Spleen (tissue), 11 donors: ENCODE data around the gene ELFN2. TPM values are rescaled to one million over a fixed set of nuclear protein-coding genes. Genes with fewer than 3 reads are reported as not detected.

Experiments
- DNase-seq: peaks from one replicate; pipeline ENCODE4 v3.0.0-alpha.2; 2020
- H3K27ac ChIP-seq, 8 donors: fragments of 200-600 bp; sonication (generic) in 7 of 8; 1 replicate in 4 of 8; 2 replicates in 4 of 8; pipeline versions ENCODE4 v1.5.0 to v1.8.0; 2016 to 2021; ENCODE audit warnings: inconsistent platforms in 4 of 8, mild to moderate bottlenecking in 4 of 8, moderate library complexity in 1 of 8
- H3K27me3 ChIP-seq, 7 donors: fragments of 200-600 bp; sonication (generic) in 6 of 7; replicated peaks in 1 of 7; 1 replicate in 4 of 7; 2 replicates in 3 of 7; pipeline versions ENCODE4 v1.5.0 to v1.8.0; 2016 to 2021; ENCODE audit warnings: inconsistent platforms in 3 of 7, mild to moderate bottlenecking in 1 of 7
- H3K36me3 ChIP-seq, 6 donors: fragments of 200-600 bp; sonication (generic) in 5 of 6; 1 replicate in 4 of 6; 2 replicates in 2 of 6; pipeline versions ENCODE4 v1.5.0 to v1.8.0; 2016 to 2021; ENCODE audit warnings: inconsistent platforms in 2 of 6
- H3K4me1 ChIP-seq, 6 donors: fragments of 200-600 bp; sonication (generic) in 5 of 6; 1 replicate in 3 of 6; 2 replicates in 3 of 6; pipeline versions ENCODE4 v1.5.0 to v1.8.0; 2016 to 2021; ENCODE audit warnings: inconsistent platforms in 3 of 6
- H3K4me3 ChIP-seq, 8 donors: fragments of 200-600 bp; sonication (generic) in 7 of 8; 1 replicate in 4 of 8; 2 replicates in 4 of 8; pipeline versions ENCODE4 v1.5.0 to v1.8.0; 2016 to 2021; ENCODE audit warnings: inconsistent platforms in 4 of 8, mild to moderate bottlenecking in 4 of 8, moderate library complexity in 2 of 8
- H3K9me3 ChIP-seq, 8 donors: fragments of 200-600 bp; sonication (generic) in 7 of 8; 1 replicate in 4 of 8; 2 replicates in 4 of 8; pipeline versions ENCODE4 v1.5.0 to v1.8.0; 2016 to 2021; ENCODE audit warnings: inconsistent platforms in 4 of 8
- POLR2A ChIP-seq, 3 donors: fragments of 450-650 bp; IDR thresholded peaks; one replicate each; pipeline ENCODE4 v1.5.1; 2017; ENCODE audit warnings: antibody characterized with exemption in 3 of 3, mild to moderate bottlenecking in 1 of 3
- POLR2AphosphoS5 ChIP-seq, 3 donors: sonication (generic); formaldehyde crosslinking; IDR thresholded peaks; one replicate each; pipeline ENCODE4 v1.5.1; 2017; ENCODE audit warnings: antibody characterized with exemption in 3 of 3
- WGBS, 5 donors: extraction: QIAGEN DNeasy Blood & Tissue Kit in 3 of 5; methylation state at CpG; one replicate each; pipeline versions ENCODE4 v1.1.5 to v1.1.7; 2013 to 2018; 5-methylcytosine and 5-hydroxymethylcytosine counted together
- intact Hi-C: fragments of 100-400 bp; cut with DNase I; formaldehyde crosslinking; loops from one replicate; pipeline ENCODE4 v1.15.0; 2023; ENCODE audit warnings: low total_unique reads
- polyA plus RNA-seq, 3 donors: library from polyadenylated mRNA; stranded (reverse); fragments of 200-250 nt; gene quantifications; one replicate each; pipeline ENCODE4 v1.2.1, GENCODE V29; 2013
- total RNA-seq, 7 donors: library from RNA; depleted of rRNA in 3 of 7; stranded (reverse); fragments of >200 nt in 3 of 7; fragmentation: NEBNext Ultra II Directional in 4 of 7; extraction: Animal tissue kit (Norgen Biotek cat#: 25700) in 4 of 7; gene quantifications; one replicate each; pipeline versions ENCODE4 v1.1.0 to v1.2.1, GENCODE V29; 2016 to 2021
- TF ChIP-seq, protein P1 (sequence below), 11 experiments: fragments of 200-600 bp in 7 of 11; fragments of 450-650 bp in 4 of 11; sonication (generic) in 4 of 11; IDR thresholded peaks in 8 of 11; conservative IDR thresholded peaks in 3 of 11; 1 replicate in 7 of 11; 2 replicates in 4 of 11; pipeline versions ENCODE4 v1.4.0 to v1.8.0; 2016 to 2021; ENCODE audit warnings: antibody characterized with exemption in 11 of 11, inconsistent platforms in 4 of 11, mild to moderate bottlenecking in 1 of 11
- donor health status: healthy with polysubstance abuse.
- donor health status: DM: no; HTN: no; CAD: no; lungs with moderate emphysema.
- donor health status: DM: no; HTN: no; CAD: no.
- donor health status: Bipolar disorder and iron deficiency.
- donor health status: healthy.
- donor health status: DM: no; HTN: no; CAD: no.
- donor health status: DM: yes; HTN: yes; CAD: no.

Gene ELFN2
- total and polyA plus RNA-seq, 10 donors: 0.02 to 0.19 (median 0.07) TPM; not detected in 1

DNA sequence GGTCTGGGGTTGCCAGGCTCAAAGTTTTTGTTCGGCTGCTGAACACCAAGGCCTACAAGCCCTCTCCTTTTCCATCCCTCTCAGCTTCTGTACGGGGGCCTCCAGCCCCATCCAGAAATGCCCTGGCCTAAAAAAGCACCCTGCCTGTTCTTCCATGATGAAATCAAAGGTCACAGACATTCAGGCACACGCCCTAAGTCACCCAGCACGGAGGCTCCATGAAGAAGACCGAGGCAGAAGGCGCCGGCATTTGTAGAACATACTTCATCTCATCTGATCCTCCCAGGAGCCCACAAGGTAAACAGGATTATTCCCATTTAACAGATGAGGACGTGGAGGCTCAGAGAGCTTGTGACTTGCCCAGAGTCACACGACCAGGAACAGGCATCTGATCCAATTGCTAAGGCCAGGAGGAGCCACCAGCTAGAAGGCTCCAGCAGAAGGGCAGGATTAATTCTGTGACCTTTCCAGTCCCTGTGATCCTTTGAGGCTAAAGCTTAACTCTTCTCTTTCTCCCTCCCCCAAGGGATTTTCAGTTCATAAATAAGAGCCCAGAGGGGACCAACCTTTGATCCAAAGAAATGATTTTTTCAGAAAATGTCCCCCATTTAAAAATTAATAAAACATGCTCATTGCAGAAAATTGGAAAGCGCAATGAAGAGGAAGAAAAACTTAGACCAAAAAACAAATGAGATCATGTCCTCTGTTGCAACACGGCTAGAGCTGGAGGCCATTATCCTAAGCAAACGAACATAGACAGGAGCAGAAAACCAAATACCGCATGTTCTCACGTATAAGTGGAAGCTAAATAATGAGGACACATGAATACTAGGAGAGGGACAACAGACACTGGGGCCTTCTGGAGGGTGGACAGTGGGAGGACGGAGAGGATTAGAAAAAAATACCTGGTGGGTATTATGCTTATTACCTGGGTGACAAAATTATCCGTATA lies 106.3 kb downstream of the ELFN2 start:
- Histone ChIP-seq H3K4me1 (peaks cover 0 to 24% (median 15%) of the 10 kb centered on the region in 6 donors), H3K27ac (no peak overlapping the region), H3K36me3 (no peaks in the 10 kb centered on the region), H3K27me3 (peaks cover 0 to 41% (median 27%) of the 10 kb centered on the region in 7 donors), H3K9me3 (no peaks in the 10 kb centered on the region), H3K4me3 (no peak overlapping the region)
- intact Hi-C loops: no loop called here
- WGBS, 5 donors: 70 to 85% (median 74%) methylated on average over 16 of the region's 16 CpGs
- DNase-seq: no peak
- TF ChIP-seq POLR2A (IDR thresholded peaks at IDR 0.05) (no peak), POLR2AphosphoS5 (IDR thresholded peaks at IDR 0.05) (no peak)
- TF ChIP-seq, protein P1, sequence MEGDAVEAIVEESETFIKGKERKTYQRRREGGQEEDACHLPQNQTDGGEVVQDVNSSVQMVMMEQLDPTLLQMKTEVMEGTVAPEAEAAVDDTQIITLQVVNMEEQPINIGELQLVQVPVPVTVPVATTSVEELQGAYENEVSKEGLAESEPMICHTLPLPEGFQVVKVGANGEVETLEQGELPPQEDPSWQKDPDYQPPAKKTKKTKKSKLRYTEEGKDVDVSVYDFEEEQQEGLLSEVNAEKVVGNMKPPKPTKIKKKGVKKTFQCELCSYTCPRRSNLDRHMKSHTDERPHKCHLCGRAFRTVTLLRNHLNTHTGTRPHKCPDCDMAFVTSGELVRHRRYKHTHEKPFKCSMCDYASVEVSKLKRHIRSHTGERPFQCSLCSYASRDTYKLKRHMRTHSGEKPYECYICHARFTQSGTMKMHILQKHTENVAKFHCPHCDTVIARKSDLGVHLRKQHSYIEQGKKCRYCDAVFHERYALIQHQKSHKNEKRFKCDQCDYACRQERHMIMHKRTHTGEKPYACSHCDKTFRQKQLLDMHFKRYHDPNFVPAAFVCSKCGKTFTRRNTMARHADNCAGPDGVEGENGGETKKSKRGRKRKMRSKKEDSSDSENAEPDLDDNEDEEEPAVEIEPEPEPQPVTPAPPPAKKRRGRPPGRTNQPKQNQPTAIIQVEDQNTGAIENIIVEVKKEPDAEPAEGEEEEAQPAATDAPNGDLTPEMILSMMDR (IDR thresholded peaks at IDR 0.05 in 8 of 11, conservative IDR thresholded peaks at IDR 0.05 in 3 of 11): no peak

GRCh38 chr22:37319469-37319868 lies 107.8 kb downstream of the ELFN2 start:
- peaks cover 0 to 25% (median 12%) of the 10 kb centered on the region in 7 donors for H3K27me3 ChIP-seq
- intact Hi-C loops: no loop called here
- no peaks in the 10 kb centered on the region for H3K9me3 ChIP-seq
- H3K36me3 ChIP-seq: peaks cover 0 to 7% (median under 1%) of the 10 kb centered on the region in 6 donors
- H3K4me1 ChIP-seq: peaks cover 8 to 30% (median 21%) of the 10 kb centered on the region in 6 donors
- no peak for DNase-seq
- 80 to 82% (median 82%) methylated on average over 10 of the region's 10 CpGs for WGBS, 5 donors
- TF ChIP-seq POLR2AphosphoS5 (IDR thresholded peaks at IDR 0.05) (no peak), POLR2A (IDR thresholded peaks at IDR 0.05) (no peak)
- TF ChIP-seq, protein P1 (IDR thresholded peaks at IDR 0.05 in 8 of 11, conservative IDR thresholded peaks at IDR 0.05 in 3 of 11): no peak
- no peak overlapping the region for H3K4me3 ChIP-seq
- no peak overlapping the region for H3K27ac ChIP-seq

DNA sequence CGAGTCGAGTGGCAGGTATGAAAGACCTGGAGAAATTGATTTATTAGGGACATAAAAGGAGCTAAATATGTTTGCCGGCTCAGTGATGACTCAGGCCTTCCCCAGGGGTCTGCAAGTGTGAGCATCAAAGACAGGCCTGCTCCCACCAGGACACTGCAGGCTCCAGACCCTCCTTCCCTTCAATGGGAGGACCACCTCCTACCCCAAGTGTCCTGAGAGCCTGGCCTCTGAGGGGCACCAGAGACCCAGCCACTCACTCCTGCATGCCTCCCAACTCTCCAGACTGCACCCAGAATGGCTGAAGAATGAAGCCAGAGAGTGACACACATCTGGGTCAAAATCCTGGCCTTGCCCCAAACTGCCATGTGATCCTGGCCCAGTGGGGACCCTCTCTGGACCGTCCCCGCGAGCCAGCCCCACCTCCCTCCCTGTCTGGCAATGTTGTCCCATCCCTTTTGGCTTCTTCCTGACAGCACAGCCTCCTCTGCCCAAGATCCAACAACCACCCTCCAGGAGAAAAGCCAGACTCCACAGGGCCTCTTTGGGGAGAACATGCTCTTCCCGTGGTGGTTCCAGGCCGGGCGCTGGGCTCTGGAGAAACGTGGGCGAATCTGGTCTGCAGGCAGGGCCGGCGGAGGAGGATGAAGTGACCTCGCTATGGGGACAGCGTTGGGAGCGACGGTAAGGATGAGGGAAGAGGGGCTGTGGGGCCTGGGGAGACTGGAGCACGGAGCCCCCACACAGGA lies 108.7 kb downstream of the ELFN2 start:
- Histone ChIP-seq H3K4me1 (peaks cover 15 to 36% (median 28%) of the 10 kb centered on the region in 6 donors), H3K27ac (no peak overlapping the region), H3K27me3 (peaks cover 0 to 16% (median 5%) of the 10 kb centered on the region in 7 donors), H3K4me3 (no peak overlapping the region), H3K9me3 (no peaks in the 10 kb centered on the region), H3K36me3 (peaks cover 0 to 17% (median 7%) of the 10 kb centered on the region in 6 donors)
- no peak for DNase-seq
- WGBS, 5 donors: 78 to 82% (median 79%) methylated on average over 18 of the region's 18 CpGs
- TF ChIP-seq POLR2A (IDR thresholded peaks at IDR 0.05): no peak
- TF ChIP-seq, protein P1 (IDR thresholded peaks at IDR 0.05 in 8 of 11, conservative IDR thresholded peaks at IDR 0.05 in 3 of 11): no peak
- no peak for TF ChIP-seq POLR2AphosphoS5 (IDR thresholded peaks at IDR 0.05)
- intact Hi-C loops: no loop called here

Other genes with a start within 250 kb of the ELFN2 start
- gene C1QTNF6, start 239.2 kb downstream of the ELFN2 start, total RNA-seq: 10 to 100 TPM in 1 of 7 donors, 1 to 10 TPM in 6; 5.3 to 10.3 (median 6.9) TPM
- gene C1QTNF6, start 239.2 kb downstream of the ELFN2 start, polyA plus RNA-seq: 1 to 10 TPM; 7.7 to 8.9 (median 8.8) TPM
- gene SSTR3, start 215.0 kb downstream of the ELFN2 start, total RNA-seq: 1 to 10 TPM in 3 of 7 donors, under 1 TPM in 4; 0.56 to 2.0 (median 0.95) TPM
- gene SSTR3, start 215.0 kb downstream of the ELFN2 start, polyA plus RNA-seq: 1 to 10 TPM; 1.2 to 2.0 (median 1.5) TPM
- 100 to 1,000 TPM; 270 to 493 (median 363) TPM for gene RAC2, start 183.2 kb downstream of the ELFN2 start, total RNA-seq
- 100 to 1,000 TPM; 389 to 421 (median 410) TPM for gene RAC2, start 183.2 kb downstream of the ELFN2 start, polyA plus RNA-seq
- 100 to 1,000 TPM in 6 of 7 donors, 10 to 100 TPM in 1; 97.5 to 238 (median 118) TPM for gene CYTH4, start 145.0 kb downstream of the ELFN2 start, total RNA-seq
- gene CYTH4, start 145.0 kb downstream of the ELFN2 start, polyA plus RNA-seq: 10 to 100 TPM; 35.3 to 58.1 (median 53.6) TPM
- gene MFNG, start 58.9 kb upstream of the ELFN2 start, total RNA-seq: 100 to 1,000 TPM in 4 of 7 donors, 10 to 100 TPM in 3; 93.5 to 138 (median 101) TPM
- gene MFNG, start 58.9 kb upstream of the ELFN2 start, polyA plus RNA-seq: 10 to 100 TPM; 38.7 to 65.8 (median 51.1) TPM
- 10 to 100 TPM in 4 of 7 donors, 1 to 10 TPM in 3; 6.9 to 12.5 (median 11.3) TPM for gene CARD10, start 91.9 kb upstream of the ELFN2 start, total RNA-seq
- 1 to 10 TPM; 2.5 to 9.1 (median 5.7) TPM for gene CARD10, start 91.9 kb upstream of the ELFN2 start, polyA plus RNA-seq
- 10 to 100 TPM; 13.2 to 35.7 (median 22.4) TPM for gene CDC42EP1, start 133.0 kb upstream of the ELFN2 start, total RNA-seq
- gene CDC42EP1, start 133.0 kb upstream of the ELFN2 start, polyA plus RNA-seq: 10 to 100 TPM in 1 of 3 donors, 1 to 10 TPM in 2; 4.6 to 13.7 (median 4.8) TPM
- gene LGALS2, start 152.6 kb upstream of the ELFN2 start, total RNA-seq: 10 to 100 TPM in 5 of 7 donors, 1 to 10 TPM in 1, not detected in 1; 3.9 to 22.8 (median 12.8) TPM
- 10 to 100 TPM; 21.1 to 41.8 (median 25.5) TPM for gene LGALS2, start 152.6 kb upstream of the ELFN2 start, polyA plus RNA-seq
- gene GGA1, start 181.4 kb upstream of the ELFN2 start, total RNA-seq: 100 to 1,000 TPM in 1 of 7 donors, 10 to 100 TPM in 6; 67.6 to 115 (median 82.6) TPM
- gene GGA1, start 181.4 kb upstream of the ELFN2 start, polyA plus RNA-seq: 100 to 1,000 TPM in 2 of 3 donors, 10 to 100 TPM in 1; 43.4 to 134 (median 121) TPM
- 10 to 100 TPM; 38.0 to 78.9 (median 61.2) TPM for gene SH3BP1, start 212.2 kb upstream of the ELFN2 start, total RNA-seq
- 10 to 100 TPM; 17.7 to 51.7 (median 35.2) TPM for gene SH3BP1, start 212.2 kb upstream of the ELFN2 start, polyA plus RNA-seq
- 10 to 100 TPM in 5 of 7 donors, 1 to 10 TPM in 2; 9.3 to 17.8 (median 11.2) TPM for gene PDXP, start 231.2 kb upstream of the ELFN2 start, total RNA-seq
- gene PDXP, start 231.2 kb upstream of the ELFN2 start, polyA plus RNA-seq: 10 to 100 TPM; 14.7 to 26.6 (median 15.4) TPM
- 100 to 1,000 TPM; 158 to 544 (median 389) TPM for gene LGALS1, start 248.2 kb upstream of the ELFN2 start, total RNA-seq
- 100 to 1,000 TPM; 371 to 519 (median 445) TPM for gene LGALS1, start 248.2 kb upstream of the ELFN2 start, polyA plus RNA-seq